NCI-H2227 treated with DMSO at 0.1 percent for 48 hours (cell line): ENCODE measurements around the gene TNRC6A.
"Not testable (repeated sequence)": the region's sequence is repeated elsewhere in the genome, so short reads cannot be mapped to it uniquely, and the experiment has no call there.

Experiments used
- DNase-seq: peaks from one replicate; lab custom pipeline; 2025; lab: John Stamatoyannopoulos, UW

TNRC6A gene

DNA sequence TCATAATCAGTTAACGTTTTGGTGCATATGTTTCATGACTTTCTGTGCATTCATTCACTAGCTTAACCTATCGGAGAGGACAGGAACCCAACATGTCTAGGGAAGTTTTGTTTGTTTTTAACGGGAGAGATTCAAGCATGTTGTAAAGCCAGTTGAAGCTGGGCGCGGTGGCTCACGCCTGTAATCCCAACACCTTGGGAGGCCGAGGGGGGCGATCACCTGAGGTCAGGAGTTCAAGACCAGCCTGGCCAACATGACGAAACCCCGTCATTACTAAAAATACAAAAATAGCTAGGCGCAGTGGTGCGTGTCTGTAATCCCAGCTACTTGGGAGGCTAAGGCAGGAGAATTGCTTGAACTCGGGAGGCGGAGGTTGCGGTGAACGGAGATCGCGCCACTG, 1.4 kb upstream of the TNRC6A start:
- DNase-seq, result no peak

DNA sequence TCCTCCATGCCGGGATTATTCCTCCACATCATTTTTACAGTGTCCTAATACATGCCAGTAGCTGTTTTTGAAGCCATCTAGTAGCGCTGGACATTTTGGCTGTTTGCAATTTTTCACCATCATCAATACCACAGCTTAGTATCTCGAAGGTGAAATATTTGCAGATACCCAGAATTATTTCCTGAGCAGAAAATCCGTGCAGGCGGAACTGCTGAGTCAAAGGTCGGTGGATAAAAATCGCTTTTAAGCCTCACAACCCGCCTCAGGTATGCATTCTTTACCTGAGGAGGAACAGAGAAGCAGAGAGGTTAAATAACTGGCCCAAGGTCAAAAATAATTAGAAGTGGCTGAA, 584 bp upstream of the TNRC6A start:
- no peak for DNase-seq

DNA sequence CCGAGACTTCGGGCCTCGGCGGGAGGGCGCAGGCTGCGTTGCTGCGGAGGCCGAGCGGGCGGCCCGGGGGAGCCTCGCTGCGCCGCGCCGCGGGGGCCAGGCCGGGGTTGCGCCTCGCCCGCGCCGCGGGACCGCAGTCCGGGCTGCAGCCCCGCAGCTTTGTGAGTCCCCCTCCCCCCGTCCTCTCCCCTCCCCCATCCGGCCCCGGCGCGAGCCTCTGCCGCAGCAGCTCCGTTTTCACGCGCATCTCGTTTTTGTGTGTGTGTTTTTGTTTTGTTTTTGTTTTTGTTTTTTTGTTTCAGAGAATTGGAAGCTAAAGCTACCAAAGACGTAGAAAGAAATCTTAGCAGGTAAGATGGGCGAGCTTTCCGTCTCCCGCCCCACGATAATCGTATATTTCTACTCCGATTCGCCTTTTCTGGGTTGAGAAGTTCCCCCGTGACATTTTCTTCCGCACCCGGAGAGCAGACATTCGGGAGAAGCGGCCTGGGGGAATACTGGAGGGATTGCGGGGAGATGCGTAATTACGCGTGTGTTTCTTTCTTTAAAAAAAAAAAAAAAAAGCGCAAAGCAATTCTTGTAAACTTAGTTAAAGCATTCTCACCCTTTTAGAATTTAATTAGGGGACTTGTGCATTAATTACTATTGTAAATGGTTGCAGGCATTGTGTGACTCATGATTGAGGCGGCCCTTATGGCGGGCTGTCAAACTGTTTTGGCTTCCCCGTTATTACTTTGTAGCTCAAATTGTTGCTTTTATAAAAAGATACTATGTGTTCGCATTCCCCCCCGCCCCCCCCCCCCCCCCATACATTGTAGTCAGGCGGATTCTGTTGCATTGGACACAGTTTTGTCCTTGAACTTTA, 732 bp downstream of the TNRC6A start:
- DNase-seq, result no peak

DNA sequence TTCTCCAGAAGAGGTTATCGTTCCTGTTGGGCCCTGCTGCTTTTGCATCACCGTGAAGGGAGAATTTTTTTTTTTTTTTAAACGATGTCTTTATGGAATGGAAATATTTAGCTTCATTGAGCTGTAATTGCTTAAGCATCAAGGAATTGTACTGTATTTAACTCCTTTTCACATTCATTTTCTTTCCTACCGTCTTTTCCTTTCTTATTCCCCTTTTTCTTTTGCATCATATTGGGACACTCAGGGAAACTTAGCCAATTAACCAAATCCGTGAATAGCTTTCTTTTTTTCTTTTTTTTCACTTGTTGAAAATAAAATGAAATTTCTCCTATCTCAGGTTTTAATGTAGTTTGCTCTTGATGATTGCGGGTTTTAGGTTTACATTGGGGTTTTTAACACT, 1.5 kb downstream of the TNRC6A start:
- DNase-seq, result no peak

DNA sequence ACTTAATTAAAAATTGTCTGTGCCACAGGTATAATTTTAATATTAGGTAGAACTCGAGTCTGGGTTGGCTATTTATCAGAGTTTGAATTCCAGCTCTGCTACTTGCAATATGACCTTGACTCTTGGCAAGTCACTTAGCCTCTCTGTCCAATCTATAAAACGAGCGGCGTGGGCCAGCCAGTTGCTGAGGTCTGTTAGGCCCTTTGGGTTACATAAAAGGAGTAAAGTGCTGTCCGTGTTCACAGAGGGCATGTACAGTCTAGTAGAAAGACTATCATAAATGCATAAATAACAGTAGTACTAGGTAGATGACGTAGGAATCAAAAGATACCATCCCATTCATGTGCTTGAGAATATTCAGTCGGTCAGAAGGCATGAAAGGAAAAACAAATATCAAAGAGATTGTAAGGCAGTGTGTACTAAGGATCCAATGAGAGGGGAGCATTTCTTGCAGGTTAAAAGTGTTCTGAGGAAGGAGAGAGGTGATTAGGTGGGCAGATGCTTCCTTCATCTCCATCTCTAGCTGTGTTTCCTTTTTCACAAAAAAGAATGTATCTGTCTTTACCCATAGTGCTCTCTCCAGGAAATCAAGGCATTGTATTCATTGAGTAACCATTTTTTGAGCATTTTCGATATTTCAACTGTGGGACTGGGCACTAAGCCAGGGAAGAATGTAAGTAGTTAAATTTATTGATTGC, 2.4 kb downstream of the TNRC6A start:
- DNase-seq, result no peak

DNA sequence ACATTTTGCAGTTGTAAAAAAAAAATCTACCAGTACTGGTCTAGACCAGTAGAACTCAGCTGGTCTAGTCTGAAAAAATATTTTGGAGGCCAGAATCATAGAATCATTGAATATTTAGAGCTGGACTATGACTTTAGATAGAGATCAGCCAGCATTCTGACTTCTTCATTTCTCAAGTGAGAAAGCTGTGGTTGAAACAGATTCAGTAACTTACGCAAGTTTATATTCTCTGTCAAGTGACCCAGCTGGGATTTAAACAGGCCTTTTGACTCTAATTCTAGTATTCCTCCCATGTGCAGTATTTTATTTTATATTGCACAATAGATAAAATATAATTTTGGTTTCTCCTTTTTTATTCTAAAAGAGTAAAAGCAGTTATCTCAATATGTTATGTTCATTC, 4.9 kb downstream of the TNRC6A start:
- DNase-seq, result no peak

DNA sequence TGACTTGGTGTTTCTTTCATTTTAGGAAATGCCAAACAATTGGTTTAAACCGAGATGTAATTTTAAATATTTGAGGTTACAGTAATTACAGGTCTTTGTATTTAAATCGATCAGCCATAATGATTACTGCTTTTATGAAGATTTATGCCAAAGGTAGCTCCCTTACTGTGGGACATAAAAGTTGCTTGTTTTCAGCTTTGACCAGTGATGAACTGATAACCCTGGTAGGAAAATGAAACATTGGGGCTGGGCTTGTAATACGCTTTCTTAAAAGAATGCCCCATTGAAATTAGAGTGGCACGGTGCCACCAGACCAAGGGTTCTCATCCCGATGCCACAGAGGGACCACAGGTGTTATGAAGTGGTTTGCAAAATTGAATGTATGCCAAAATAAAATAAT, 7.3 kb downstream of the TNRC6A start:
- DNase-seq, result no peak

DNA sequence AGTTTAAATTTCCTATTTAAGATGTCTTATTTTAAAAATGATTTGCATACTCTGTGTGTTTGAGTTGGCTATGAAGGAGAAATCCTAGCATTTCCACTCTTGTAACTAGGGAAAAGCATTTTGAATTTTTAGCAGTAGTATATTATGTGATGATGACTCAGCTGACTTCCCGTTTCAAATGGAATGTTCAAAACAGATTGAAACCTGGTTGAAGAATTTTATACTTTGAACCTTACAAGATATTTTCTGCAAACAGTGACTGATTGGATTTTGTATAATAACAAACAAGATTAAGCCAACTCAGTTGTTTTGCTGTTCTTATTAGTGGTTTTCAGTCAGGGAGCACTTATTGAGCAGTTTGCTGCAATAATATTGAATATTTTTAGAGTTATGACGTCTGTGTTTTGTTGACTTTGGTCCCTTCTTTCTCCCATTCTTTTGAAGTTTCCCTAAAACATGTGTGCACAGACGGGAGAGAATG, 8.0 kb downstream of the TNRC6A start:
- no peak for DNase-seq

DNA sequence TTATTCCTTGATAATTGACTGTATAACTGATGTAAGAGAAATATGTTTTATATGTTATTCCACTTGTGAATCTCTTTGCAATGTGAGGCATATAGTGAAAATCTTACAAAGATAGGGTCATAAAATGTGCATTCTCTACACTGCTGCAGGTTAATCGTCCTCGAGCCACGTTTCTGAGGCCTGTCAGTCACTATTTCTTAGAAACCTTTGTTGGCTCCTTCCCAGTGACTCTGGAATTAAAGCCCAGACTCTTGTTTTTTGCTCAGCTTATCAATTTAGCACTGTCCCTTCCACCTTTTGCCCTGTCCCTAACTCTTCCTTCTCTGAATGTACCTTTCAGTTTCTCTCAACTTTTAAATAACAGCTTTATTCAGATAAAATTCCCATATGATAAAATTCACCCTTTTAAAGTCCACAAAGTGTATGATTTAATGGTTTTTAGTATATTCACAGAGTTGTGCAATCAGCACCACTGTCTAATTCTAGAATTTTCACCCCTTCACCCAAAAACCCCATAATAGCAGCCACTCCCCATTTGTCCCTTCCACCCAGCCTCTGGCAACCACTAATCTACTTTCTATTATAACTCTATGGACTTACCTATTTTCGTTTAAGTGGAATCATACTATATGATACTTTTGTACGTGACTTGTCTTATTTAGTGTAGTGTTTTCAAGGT, 8.6 kb downstream of the TNRC6A start:
- no peak for DNase-seq

DNA sequence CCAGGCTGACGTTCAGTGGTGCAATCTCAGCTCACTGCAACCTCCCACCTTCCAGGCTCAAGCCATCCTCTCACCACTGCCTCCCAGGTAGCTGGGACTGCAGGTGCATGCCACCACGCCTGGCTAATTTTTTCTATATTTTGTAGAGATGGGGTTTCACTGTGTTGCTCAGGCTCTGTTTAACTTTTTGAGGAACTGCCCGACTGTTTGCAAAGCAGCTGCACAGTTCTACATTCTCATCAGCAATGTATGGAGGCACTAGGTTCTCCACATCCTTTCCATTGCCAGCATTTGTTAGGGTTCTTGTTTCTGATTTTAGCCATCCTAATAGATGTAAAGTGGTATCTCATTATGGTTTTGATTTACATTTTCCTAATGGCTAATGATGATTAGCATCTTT, 9.4 kb downstream of the TNRC6A start:
- DNase-seq, result no peak

DNA sequence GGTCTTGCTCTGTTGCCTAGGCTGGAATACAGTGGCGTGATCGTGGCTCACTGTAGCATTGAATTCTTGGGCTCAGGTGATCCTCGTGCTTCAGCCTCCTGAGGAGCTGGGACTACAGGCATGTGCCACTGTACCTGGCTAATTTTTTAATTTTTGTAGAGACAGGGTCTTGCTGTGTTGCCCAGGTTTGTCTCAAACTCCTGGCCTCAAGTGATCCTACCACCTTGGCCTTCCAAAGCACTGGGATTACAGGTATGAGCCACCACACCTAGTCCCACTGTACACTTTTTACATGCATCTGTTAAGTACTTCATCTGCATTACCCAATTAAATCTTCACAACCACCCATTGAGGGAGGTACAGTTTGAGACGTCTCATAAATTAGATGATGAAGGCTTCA, 12.4 kb downstream of the TNRC6A start:
- no peak for DNase-seq

DNA sequence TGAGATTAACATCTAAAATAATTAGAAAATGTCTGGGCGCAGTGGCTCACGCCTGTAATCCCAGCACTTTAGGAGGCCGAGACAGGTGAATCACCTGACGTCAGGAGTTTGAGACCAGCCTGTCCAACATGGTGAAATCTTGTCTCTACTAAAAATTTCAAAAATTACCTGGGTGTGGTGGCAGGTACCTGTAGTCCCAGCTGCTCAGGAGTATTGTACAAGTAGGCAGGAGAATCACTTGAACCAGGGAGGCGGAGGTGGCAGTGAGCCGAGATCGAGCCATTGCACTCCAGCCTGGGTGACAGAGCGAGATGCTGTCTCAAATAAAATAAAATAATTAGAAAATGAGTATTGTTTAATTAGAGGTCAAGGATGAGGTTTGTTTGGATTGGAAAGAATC, 13.2 kb downstream of the TNRC6A start:
- not testable (repeated sequence) for DNase-seq

DNA sequence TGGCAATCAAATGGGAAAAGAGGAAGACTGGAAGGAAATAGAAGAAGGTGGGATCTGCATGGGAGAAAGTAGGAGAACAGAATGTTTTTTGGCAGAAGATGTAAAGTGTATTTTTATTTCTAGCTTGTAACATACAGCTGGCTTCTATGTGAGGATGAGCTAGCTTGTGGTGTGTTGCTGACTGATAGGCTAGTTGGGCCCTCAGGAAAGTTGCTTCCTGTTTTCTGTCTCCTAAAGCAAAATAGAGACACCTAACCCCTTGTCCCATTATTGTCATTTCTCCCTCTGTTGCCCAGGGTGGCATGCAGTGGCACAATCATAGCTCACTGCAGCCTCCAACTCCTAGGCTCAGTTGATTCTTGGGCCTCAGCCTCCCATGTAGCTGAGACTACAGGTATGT, 15.9 kb downstream of the TNRC6A start:
- no peak for DNase-seq

DNA sequence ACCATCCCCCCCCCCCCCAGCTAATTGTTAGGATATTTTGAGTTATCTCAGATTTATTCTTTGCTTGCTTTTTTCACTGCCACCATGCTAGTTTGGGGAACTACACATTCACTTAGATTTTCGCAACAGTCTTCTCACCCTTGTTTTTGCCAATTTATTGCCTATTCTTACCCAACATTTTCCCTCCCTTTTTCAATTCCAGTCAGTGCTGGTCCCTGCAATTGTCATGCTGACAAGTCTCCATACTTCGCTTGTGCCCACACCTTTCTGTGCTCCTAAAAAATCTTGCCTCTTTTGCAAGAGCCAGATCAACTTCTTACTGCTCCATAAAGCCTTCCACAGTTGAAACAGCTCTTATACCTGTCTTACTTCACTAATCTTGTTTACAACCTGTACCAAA, 16.3 kb downstream of the TNRC6A start:
- no peak for DNase-seq

DNA sequence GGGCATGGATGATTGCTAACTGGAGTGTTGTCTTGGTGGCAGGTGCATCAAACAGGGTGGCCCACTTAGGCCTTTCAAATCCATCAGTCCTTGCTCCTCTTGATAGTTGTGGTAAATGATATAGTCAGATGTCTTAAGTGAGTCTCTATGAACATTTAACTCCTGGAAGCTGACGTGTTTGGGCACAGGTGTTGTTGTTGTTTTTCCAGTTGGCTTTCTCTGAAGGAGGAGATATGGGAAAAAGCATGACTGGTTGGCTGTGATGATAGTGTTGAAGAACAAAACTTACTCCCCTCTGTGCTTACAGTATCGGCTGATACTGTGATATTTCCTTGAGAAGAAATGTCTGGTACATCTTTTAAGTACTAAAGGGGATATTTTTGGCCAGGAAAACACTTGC, 18.0 kb downstream of the TNRC6A start:
- no peak for DNase-seq

DNA sequence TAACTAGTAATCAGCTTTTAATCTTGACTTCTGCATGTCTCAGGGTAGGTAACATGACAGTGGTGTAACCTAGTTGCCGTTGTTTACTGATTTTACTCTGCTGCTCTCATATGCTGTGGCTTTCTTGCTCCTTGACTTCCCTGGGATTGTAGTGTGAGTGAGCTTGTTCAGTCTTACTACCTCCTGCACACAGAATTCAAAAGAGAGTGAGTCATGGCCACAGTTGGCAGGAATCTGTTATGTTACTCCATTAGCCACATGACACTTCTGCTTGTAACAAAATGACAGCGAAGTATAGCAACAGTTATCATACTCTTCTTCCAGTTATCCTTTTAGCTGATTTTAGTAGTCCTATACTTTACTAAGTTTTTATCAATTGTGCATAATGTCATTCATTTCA, 18.8 kb downstream of the TNRC6A start:
- DNase-seq, result no peak

DNA sequence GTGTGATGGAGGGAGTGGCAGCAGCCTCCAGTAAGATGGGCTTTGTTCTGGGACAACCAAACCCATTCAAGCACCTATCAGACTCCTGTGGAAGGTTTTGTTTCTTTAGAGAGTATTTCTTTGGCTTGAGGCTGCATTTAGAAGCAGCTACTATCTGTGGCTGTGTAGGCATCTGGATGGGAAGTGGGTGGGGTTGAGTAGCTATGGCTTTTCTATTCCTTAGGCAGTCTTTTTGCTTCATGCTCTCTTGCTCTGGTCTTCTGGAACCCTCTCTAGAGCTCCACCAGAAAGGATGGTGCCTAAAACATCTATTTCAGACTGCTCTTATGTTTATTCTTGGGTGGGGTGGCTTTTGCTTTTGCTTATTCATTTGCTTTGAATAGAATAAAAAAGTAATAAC, 19.9 kb downstream of the TNRC6A start:
- no peak for DNase-seq

DNA sequence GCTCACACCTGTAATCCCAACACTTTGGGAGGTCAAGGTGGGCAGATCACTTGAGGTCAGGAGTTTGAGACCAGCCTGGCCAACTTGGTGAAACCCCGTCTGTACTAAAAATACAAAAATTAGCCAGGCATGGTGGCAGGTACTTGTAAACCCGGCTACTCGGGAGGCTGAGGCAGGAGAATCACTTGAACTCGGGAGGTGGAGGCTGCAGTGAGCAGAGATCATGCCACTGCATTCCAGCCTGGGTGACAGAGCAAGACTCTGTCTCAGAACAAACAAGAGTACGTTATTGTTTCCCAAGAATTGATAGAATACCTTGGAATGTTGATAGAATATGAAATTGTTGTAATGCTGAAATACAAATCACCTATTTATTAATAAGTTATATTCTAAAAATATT, 20.4 kb downstream of the TNRC6A start:
- DNase-seq, result not testable (repeated sequence)

DNA sequence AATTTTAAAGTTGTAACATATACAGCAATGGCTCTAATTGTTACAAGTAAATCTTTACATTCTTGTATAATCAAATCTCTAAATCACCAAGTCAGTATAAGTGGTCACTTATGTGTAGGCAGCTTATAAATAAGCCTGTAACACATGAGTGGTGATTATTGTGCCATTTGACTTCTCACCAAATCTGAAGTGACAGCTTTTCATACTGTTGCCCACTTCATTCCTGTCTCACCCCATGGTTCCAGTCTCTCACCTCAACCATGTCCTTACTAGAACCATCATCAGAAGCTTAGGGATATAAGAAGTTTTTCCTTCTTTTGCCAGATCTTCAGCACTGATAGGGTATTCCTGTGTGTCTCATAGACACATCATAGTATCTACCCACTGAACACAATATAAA, 23.5 kb downstream of the TNRC6A start:
- DNase-seq, result no peak

DNA sequence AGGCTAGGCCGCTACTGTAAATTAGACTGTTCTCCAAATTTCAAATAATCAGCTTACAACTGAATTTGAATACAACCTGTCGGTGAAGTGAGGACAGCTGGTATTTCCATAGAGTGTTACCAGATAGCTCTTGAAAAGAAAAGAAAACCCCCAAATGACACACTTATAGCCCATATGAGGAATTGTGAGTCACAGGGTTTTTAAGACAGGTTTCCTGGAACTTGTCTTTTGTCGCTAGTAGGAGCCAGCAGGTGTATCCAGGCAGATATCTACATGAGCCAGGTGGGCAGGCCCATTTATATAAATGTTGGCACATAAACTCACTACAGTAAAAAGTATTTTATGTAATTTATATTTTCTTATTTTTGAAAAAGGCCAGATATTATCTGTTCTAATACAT, 24.0 kb downstream of the TNRC6A start:
- no peak for DNase-seq

DNA sequence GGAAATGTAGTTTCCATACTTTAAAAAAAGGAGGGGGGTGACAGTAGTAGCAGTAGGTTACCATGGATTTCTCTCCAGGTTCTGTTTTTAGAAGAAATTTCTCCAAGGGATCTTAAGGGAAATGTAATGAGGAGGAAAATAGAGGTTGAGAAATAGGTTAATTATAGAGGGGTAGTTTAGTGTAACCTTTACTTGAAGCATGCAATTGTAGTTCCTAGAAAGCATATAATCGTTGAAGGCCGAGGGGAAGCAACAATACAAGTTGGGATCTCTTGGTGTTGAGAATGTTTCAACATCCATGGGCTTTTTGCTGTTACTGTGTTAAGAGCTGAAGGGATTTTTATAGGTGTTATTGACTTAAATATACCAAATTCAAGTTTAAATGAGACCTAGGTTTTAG, 25.1 kb downstream of the TNRC6A start:
- peak; percentile 88 for DNase-seq

DNA sequence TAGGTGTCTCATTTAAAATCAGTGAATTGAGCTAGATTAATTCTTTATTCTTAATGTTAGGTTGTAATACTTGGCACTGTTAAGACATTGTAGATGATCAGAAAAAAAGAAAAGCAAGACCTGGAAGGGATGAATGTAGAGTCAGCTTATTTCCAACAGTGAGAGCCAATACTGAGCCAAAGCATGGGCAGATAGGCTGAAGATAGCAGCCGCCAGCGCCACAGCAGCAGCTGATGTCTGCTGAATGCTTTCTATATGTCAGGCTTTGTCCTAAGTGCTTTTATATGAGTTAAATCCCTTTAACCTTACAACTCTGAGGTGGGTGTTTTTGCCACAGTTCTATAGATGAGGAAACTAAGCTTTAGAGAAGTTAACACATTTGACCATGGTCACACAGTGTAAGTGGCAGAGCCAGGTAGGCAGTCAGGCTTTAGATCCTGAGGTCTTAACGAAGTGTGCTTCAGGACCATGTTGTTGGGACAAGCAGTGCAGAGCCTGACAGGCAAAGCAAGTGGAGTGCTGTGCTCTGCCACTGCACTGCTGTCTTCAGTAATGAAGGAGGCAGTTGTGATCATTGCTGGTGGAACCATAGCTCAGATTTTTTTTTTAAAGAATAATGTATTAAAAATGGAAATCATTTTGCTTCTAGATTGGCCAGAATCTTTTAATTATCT, 25.9 kb downstream of the TNRC6A start:
- DNase-seq, result no peak

DNA sequence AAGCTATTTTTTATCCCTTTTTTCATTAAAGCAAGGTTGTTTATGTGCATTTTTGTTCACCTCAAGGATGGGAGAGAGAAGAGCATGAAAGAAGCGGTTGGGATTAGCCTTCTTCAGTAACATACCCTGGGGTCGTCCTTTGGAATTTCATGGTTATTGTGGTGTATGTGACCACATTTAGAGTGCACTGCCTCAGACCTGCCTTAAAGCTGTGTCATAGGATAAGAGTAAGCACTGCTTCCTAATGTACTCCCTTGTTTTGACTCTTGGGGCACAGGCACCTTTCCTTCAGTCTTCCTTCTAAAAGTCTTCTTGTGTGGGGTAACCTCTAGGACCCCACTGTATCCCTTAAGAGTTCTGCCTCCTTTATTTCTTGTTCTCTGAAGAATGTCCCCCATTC, 28.9 kb downstream of the TNRC6A start:
- no peak for DNase-seq
